B cell (primary cell): ENCODE measurements around the gene INAFM2. TPM values are rescaled to one million over a fixed set of nuclear protein-coding genes. Genes with fewer than 3 reads are reported as not detected.

ENCODE experiments used
- ATAC-seq: fragments of 200-7000 bp; cut with Tn5 transposase; one replicate; pipeline ENCODE4 v1.10.0; 2021; ENCODE audit warnings: low read depth, mild to moderate bottlenecking, moderate number of reproducible peaks, moderate library complexity
- CTCF ChIA-PET: fragments of 350-600 bp; sonication (Branson Sonifier 250); formaldehyde crosslinking; loops from one replicate; lab custom pipeline; 2021; ENCODE audit warnings: antibody characterized with exemption, inconsistent platforms; lab: Charles Lee
- POLR2A ChIA-PET: fragments of 350-600 bp; sonication (Branson Sonifier 250); formaldehyde crosslinking; loops from one replicate; lab custom pipeline; 2021; ENCODE audit warnings: antibody characterized with exemption; lab: Charles Lee
- DNase-seq: peaks from one replicate; pipeline ENCODE4 v3.0.0; 2013
- H2AFZ ChIP-seq: 2 replicates; pipeline ENCODE4 v1.6.1; 2012; ENCODE audit warnings: mild to moderate bottlenecking, low read depth, low read length; ENCODE audit not compliant: insufficient read depth, poor library complexity, severe bottlenecking
- H3K27ac ChIP-seq, 2 donors: 1 replicate in 1 of 2; 2 replicates in 1 of 2; pipeline ENCODE4 v1.5.1; 2012 to 2013; ENCODE audit warnings: low read length in 2 of 2, mild to moderate bottlenecking in 2 of 2, moderate library complexity in 1 of 2
- H3K27me3 ChIP-seq, 4 experiments: fragments of 200-600 bp in 1 of 4; sonication (generic) in 1 of 4; replicated peaks in 1 of 4; 1 replicate in 2 of 4; 2 replicates in 2 of 4; pipeline versions ENCODE4 v1.6.1 to v1.7.0; 2013 to 2016; ENCODE audit warnings: low read length in 3 of 4, mild to moderate bottlenecking in 2 of 4, mixed read lengths in 1 of 4, moderate library complexity in 1 of 4; ENCODE audit not compliant: insufficient read depth in 4 of 4, control insufficient read depth in 3 of 4; ENCODE audit errors: control extremely low read depth in 1 of 4
- H3K36me3 ChIP-seq, 2 experiments: replicated peaks in 1 of 2; 1 replicate in 1 of 2; 2 replicates in 1 of 2; pipeline versions ENCODE4 v1.6.1 to v1.7.1; 2013; ENCODE audit warnings: low read length in 1 of 2; ENCODE audit not compliant: insufficient read depth in 2 of 2, control insufficient read depth in 1 of 2; ENCODE audit errors: control extremely low read depth in 1 of 2, extremely low read depth in 1 of 2
- H3K4me1 ChIP-seq, 2 donors: fragments of 200-600 bp in 1 of 2; sonication (generic) in 1 of 2; 1 replicate in 1 of 2; 2 replicates in 1 of 2; pipeline versions ENCODE4 v1.5.1 to v1.6.1; 2013 to 2017; ENCODE audit warnings: low read length in 2 of 2; ENCODE audit not compliant: control insufficient read depth in 2 of 2, insufficient read depth in 2 of 2
- H3K4me2 ChIP-seq: replicated peaks from 2 replicates; pipeline ENCODE3; 2012; ENCODE audit warnings: mild to moderate bottlenecking, low read depth, low read length; ENCODE audit not compliant: poor library complexity, severe bottlenecking
- H3K4me3 ChIP-seq, 5 experiments: fragments of 200-600 bp in 1 of 5; sonication (generic) in 1 of 5; 1 replicate in 3 of 5; 2 replicates in 2 of 5; pipeline versions ENCODE4 v1.5.1 to v1.7.0; 2011 to 2016; ENCODE audit warnings: low read length in 4 of 5, mild to moderate bottlenecking in 4 of 5, low read depth in 2 of 5, control low read depth in 1 of 5, moderate library complexity in 1 of 5; ENCODE audit not compliant: insufficient read depth in 1 of 5; ENCODE audit errors: control extremely low read depth in 1 of 5, extremely low read depth in 1 of 5
- H3K79me2 ChIP-seq: fragments of 200-600 bp; sonication (generic); one replicate; pipeline ENCODE4 v1.6.0; 2016; ENCODE audit warnings: low read length; ENCODE audit not compliant: control insufficient read depth, insufficient read depth
- H3K9ac ChIP-seq: fragments of 200-600 bp; sonication (generic); 2 replicates; pipeline ENCODE4 v1.6.1; 2017; ENCODE audit warnings: mild to moderate bottlenecking, low read length, moderate library complexity
- H3K9me3 ChIP-seq, 3 donors: one replicate each; pipeline versions ENCODE4 v1.6.1 to v1.7.1; 2013; ENCODE audit warnings: low read length in 2 of 3; ENCODE audit not compliant: control insufficient read depth in 2 of 3, insufficient read depth in 1 of 3; ENCODE audit errors: control extremely low read depth in 1 of 3
- H4K20me1 ChIP-seq: 2 replicates; pipeline ENCODE4 v1.6.0; 2012; ENCODE audit warnings: mild to moderate bottlenecking, low read length; ENCODE audit not compliant: insufficient read depth, control insufficient read depth, poor library complexity, severe bottlenecking
- H3K27ac Mint-ChIP-seq: one replicate; pipeline ENCODE4 v1.8.0; 2021; ENCODE audit warnings: mixed read lengths
- H3K27me3 Mint-ChIP-seq: one replicate; pipeline ENCODE4 v1.8.0; 2021; ENCODE audit warnings: mixed read lengths
- H3K4me1 Mint-ChIP-seq: one replicate; pipeline ENCODE4 v1.8.0; 2021; ENCODE audit warnings: mixed read lengths
- H3K4me3 Mint-ChIP-seq: one replicate; pipeline ENCODE4 v1.8.0; 2021; ENCODE audit warnings: mixed read lengths
- H3K9me3 Mint-ChIP-seq: one replicate; pipeline ENCODE4 v1.8.0; 2022; ENCODE audit warnings: mixed read lengths; ENCODE audit not compliant: insufficient read depth
- EZH2 ChIP-seq: IDR thresholded peaks from 2 replicates; pipeline ENCODE4 v1.6.1; 2012; ENCODE audit warnings: borderline replicate concordance, low read depth, mild to moderate bottlenecking, moderate library complexity, low read length; ENCODE audit not compliant: insufficient read depth, poor library complexity, severe bottlenecking
- WGBS: methylation state at CpG from one replicate; pipeline ENCODE4 v1.1.5; 2013; ENCODE audit warnings: missing lambda C conversion rate; ENCODE audit not compliant: insufficient coverage; 5-methylcytosine and 5-hydroxymethylcytosine counted together
- intact Hi-C: fragments of 100-400 bp; cut with micrococcal nuclease; formaldehyde crosslinking; loops from one replicate; pipeline ENCODE4 v1.10.0; 2022
- polyA plus RNA-seq: library from polyadenylated mRNA; depleted of rRNA; stranded (reverse); fragments of >200 nt; gene quantifications from 2 replicates; pipeline ENCODE4 v1.2.3, GENCODE V29; 2012
- total RNA-seq, 2 donors: library from RNA; stranded (reverse); fragments of 120-200 nt in 1 of 2; gene quantifications; 1 replicate in 1 of 2; 2 replicates in 1 of 2; pipeline versions ENCODE4 v1.2.3 to v1.2.4, GENCODE V29; 2013 to 2022
- TF ChIP-seq, protein P1 (sequence below): fragments of 200-600 bp; IDR thresholded peaks from one replicate; pipeline ENCODE4 v1.8.0; 2022; ENCODE audit warnings: antibody characterized with exemption, mild to moderate bottlenecking

INAFM2 gene
- total and polyA plus RNA-seq, 2 donors (not counting 1 experiment from before 2014, with no cell fraction given) = 3.0 to 7.0 TPM

- POLR2A ChIA-PET = interaction anchor here (0.5 to 0.7 kb wide), 2 partner anchors 11 to 292 kb away, joined by 3 to 7 read pairs; partner anchors contain the start of gene DISP2
- H3K9me3 Mint-ChIP-seq = no peaks in the 10 kb centered on the region
- peak overlapping the region; percentile 93 for H3K4me2 ChIP-seq
- H3K4me3 ChIP-seq = no peak overlapping the region
- peaks cover 28% of the 10 kb centered on the region for H3K79me2 ChIP-seq
- peak overlapping the region; percentile 95 for H2AFZ ChIP-seq
- TF ChIP-seq, protein P1, sequence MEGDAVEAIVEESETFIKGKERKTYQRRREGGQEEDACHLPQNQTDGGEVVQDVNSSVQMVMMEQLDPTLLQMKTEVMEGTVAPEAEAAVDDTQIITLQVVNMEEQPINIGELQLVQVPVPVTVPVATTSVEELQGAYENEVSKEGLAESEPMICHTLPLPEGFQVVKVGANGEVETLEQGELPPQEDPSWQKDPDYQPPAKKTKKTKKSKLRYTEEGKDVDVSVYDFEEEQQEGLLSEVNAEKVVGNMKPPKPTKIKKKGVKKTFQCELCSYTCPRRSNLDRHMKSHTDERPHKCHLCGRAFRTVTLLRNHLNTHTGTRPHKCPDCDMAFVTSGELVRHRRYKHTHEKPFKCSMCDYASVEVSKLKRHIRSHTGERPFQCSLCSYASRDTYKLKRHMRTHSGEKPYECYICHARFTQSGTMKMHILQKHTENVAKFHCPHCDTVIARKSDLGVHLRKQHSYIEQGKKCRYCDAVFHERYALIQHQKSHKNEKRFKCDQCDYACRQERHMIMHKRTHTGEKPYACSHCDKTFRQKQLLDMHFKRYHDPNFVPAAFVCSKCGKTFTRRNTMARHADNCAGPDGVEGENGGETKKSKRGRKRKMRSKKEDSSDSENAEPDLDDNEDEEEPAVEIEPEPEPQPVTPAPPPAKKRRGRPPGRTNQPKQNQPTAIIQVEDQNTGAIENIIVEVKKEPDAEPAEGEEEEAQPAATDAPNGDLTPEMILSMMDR = no peak
- ATAC-seq (no peak), DNase-seq (peak; percentile 34)
- 97% methylated on average over 24 of the region's 24 CpGs for WGBS
- H3K27me3 ChIP-seq = no peaks in the 10 kb centered on the region
- H3K9ac ChIP-seq = no peak overlapping the region
- H3K4me1 ChIP-seq = peaks cover 14 to 26% of the 10 kb centered on the region in 2 donors
- H3K4me1 Mint-ChIP-seq = peaks cover 22% of the 10 kb centered on the region
- H3K9me3 ChIP-seq = no peaks in the 10 kb centered on the region
- peak overlapping the region; percentile 50 for H3K27ac Mint-ChIP-seq
- CTCF ChIA-PET = interaction anchor here (0.6 to 6.4 kb wide), 16 partner anchors 10 to 1004 kb away, joined by 3 to 56 read pairs (median 4); partner anchors contain the start of genes BAHD1, DISP2, IVD and PLCB2
- H4K20me1 ChIP-seq = peaks cover 19% of the 10 kb centered on the region
- H3K36me3 ChIP-seq = no peaks in the 10 kb centered on the region
- H3K27ac ChIP-seq = no peak overlapping the region
- no peaks in the 10 kb centered on the region for H3K27me3 Mint-ChIP-seq
- H3K4me3 Mint-ChIP-seq = peak overlapping the region; percentile 74
- intact Hi-C loops = loop anchor here (1.0 kb wide), 6 partner anchors 11 to 53 kb away; partner anchors contain the start of genes DISP2, INAFM2, IVD and KNSTRN
Measured at GRCh38 chr15:40368719-40369473, 45.4 kb downstream of the INAFM2 start.

DNA sequence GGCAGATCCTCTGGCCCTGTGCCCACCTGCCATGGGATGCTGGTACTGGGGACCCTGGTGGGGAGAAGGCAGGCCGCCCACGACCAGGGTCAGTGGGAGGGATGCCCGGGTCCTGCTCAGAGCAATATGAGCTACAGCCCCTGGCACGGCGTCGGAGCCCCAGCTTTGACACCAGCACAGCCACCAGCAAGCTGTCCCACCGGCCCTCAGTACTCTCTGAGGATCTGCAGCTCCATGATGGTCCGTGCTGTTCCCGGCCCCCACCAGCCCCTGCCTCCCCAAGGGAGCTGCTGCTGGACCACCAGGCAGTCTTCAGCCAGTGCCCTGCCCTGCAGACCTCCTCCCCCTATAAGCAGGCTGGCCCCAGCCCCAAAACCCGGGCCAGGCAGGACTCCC, 46.0 kb downstream of the INAFM2 start:
- WGBS = 92% methylated on average over 10 of the region's 10 CpGs
- no peaks in the 10 kb centered on the region for H3K36me3 ChIP-seq
- H4K20me1 ChIP-seq = peaks cover 14% of the 10 kb centered on the region
- ATAC-seq (no peak), DNase-seq (no peak)
- Mint-ChIP-seq H3K27ac (peak overlapping the region; percentile 50), H3K9me3 (no peaks in the 10 kb centered on the region), H3K27me3 (no peaks in the 10 kb centered on the region), H3K4me3 (peak overlapping the region; percentile 74), H3K4me1 (peaks cover 22% of the 10 kb centered on the region)
- intact Hi-C loops = no loop called here
- H3K79me2 ChIP-seq = peaks cover 23% of the 10 kb centered on the region
- no peak overlapping the region for H2AFZ ChIP-seq
- no peak overlapping the region for H3K27ac ChIP-seq
- ChIA-PET POLR2A (no interaction called here), CTCF (interaction anchor here (0.6 to 6.4 kb wide), 13 partner anchors 10 to 1004 kb away, joined by 3 to 56 read pairs (median 5); partner anchors contain the start of genes BAHD1, IVD and PLCB2)
- H3K27me3 ChIP-seq = no peaks in the 10 kb centered on the region
- no peaks in the 10 kb centered on the region for H3K9me3 ChIP-seq
- H3K9ac ChIP-seq = no peak overlapping the region
- peaks cover 14 to 26% of the 10 kb centered on the region in 2 donors for H3K4me1 ChIP-seq
- H3K4me3 ChIP-seq = no peak overlapping the region
- no peak for TF ChIP-seq EZH2
- TF ChIP-seq, protein P1 = no peak
- H3K4me2 ChIP-seq = no peak overlapping the region
